Stimulated activated CD8-positive, alpha-beta memory T cell treated with anti-CD3 and anti-CD28 coated beads, Interleukin-4, amount 100 ng/mL, for 24 hours (primary cell): ENCODE measurements around the gene MS4A3.
"Not testable (repeated sequence)": the region's sequence is repeated elsewhere in the genome, so short reads cannot be mapped to it uniquely, and the experiment has no call there.

Experiments
- DNase-seq: peaks from one replicate; pipeline ENCODE4 v3.0.0-alpha.2; 2020; ENCODE audit warnings: low read depth

Gene MS4A3

GRCh38 chr11:60095477-60096120 is 39.1 kb downstream of the MS4A3 start:
- DNase-seq = no peak

- DNase-seq = no peak
These were observed 40.7 kb downstream of the MS4A3 start for GRCh38 chr11:60097189-60097588.

- DNase-seq = no peak
These were observed 42.0 kb downstream of the MS4A3 start for GRCh38 chr11:60098508-60098907.

DNA sequence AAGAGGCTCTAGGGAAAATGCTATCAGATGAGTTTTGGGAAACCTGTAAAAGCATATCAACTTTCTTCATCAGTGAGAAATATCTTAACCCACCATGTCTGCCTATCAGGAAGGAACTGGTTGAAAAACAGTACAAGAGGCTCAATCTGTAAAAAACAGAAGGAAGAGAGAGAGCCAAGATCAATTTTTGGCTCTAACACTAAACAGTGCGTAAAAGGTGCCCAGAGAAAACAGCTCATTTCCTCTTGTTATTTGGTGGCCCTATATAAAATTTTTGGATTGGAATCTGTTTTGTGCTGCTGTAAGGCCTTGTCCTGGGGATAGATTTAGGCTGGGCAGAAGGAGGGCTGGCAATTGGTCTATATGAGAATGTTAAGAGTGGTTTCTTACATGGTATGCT is 44.1 kb downstream of the MS4A3 start:
- no peak for DNase-seq

DNA sequence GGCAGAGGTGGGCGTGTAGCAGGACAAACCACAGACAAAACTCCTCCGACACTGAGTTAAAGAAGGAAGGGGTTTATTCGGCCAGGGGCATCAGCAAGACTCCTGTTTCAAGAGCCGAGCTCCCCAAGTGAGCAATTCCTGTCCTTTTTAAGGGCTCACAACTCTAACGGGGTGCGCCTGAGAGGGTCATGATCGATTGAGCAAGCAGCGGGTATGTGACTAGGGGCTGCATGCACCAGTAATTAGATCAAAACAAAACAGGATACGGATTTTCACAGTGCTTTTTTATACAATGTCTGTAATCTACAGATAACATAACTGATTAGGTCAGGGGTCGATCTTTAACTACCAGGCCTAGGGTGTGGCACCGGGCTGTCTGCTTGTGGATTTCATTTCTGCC is 44.9 kb downstream of the MS4A3 start:
- not testable (repeated sequence) for DNase-seq

DNA sequence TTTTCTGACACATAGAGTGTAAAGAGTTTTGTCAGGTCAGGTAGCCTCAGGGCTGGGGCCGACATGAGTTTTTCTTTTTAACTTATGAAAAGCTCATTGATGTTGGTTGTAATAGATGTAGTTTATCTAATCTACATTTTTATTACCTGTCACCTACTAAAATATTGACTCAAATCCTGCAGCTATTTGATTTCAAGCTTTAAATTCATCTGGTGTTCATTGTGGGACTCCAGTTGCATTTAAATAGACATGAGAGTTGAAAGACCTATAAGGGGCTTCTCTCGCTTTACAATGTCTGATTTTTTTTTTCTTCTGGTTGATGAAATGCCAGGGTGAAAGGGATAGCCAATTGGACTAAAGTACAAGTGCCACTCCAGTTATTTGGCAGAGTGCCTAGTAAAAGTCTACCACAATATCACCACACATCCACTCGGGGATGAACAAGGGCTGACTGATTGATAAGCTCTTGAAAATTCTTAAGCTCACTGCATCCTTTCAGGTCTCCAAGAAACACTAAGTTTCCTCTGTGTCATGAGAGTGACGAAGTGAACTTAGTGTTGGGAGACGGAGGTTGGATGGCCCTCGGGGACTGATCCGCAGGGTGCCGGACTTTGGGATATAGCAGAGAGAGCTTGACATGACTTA is 48.1 kb downstream of the MS4A3 start:
- not testable (repeated sequence) for DNase-seq

GRCh38 chr11:60108631-60109030 is 52.2 kb downstream of the MS4A3 start:
- DNase-seq = not testable (repeated sequence)

DNA sequence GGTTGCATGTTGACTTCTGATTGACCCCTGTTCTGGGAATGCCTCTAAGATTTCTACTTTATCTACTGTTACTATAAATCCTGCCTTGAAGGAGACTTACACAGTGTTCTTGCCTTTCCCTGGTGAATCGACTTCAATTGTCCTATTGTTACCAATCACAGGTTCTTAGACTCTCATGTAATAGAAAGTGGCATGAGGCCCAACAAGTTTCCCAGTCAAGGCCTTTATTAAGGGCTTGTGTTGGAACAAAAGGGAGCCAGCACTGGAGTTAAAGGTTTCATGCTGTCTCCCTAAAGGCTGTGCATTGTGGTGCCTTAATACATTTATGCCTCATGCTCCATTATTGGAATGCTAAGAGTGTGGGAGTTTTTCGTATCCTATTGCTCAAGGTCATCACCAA is 55.3 kb downstream of the MS4A3 start:
- DNase-seq = no peak

DNA sequence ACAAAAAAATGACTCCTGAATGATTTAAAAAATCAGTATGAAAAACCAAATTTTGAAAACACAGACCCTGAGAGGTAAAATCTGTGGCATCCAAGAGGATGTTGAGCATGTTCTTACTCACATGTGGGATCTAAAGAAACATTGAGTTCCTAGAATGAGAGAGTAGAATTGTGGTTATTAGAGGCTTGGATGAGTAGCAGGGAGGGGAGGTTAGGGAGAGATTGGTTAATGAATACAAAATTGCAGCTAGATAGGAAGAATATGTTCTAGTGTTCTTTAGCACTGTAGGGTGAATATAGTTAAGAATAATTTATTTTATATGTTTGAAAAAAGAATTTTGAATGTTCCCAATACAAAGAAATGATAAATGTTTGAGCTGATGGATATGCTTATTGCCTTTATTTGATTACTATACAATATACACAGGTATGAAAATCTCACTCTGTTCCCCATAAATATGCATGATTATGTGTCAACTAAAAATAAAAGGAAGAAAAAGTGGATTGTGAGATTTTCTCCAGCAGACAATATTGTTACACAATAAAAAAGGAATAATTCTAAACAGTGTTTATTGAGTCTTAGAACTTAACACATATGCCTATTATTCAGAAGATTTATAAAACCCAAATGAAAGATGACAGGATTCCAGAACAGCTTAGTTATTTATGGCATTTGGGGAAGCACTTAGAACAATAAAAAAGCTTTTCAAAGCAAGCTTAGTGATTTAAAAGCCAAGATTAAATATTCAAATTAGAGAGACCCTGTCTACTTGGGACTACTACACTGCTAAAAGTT is 60.7 kb downstream of the MS4A3 start:
- DNase-seq = no peak

- DNase-seq = no peak
These were observed 61.9 kb downstream of the MS4A3 start for GRCh38 chr11:60118338-60118737.

DNA sequence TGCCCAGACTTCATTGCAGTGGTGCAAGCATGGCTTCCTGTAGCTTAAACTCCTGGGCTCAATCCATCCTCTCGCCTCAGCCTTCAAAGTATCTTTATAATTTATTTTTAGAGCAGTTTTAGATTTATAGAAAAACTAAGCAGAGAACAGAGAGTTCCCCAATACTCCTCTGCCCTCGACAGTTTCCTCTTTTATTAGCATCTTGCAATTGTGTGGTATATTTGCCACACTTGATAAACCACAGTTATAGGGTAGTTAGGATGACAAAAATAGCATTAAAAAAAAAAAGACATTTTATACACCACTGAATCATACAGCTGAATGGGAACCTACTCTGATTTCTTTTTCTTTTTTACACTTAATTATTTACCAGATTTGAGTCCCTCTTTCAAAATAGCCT is 63.2 kb downstream of the MS4A3 start:
- no peak for DNase-seq
